GM21515 (cell line): Measurements from ENCODE around the gene JHY.

ENCODE experiments used
- ATAC-seq: cut with Tn5 transposase; IDR thresholded peaks from one replicate; pipeline ENCODE4 v1.9.1; 2021; ENCODE audit not compliant: unreplicated experiment

The JHY gene

DNA sequence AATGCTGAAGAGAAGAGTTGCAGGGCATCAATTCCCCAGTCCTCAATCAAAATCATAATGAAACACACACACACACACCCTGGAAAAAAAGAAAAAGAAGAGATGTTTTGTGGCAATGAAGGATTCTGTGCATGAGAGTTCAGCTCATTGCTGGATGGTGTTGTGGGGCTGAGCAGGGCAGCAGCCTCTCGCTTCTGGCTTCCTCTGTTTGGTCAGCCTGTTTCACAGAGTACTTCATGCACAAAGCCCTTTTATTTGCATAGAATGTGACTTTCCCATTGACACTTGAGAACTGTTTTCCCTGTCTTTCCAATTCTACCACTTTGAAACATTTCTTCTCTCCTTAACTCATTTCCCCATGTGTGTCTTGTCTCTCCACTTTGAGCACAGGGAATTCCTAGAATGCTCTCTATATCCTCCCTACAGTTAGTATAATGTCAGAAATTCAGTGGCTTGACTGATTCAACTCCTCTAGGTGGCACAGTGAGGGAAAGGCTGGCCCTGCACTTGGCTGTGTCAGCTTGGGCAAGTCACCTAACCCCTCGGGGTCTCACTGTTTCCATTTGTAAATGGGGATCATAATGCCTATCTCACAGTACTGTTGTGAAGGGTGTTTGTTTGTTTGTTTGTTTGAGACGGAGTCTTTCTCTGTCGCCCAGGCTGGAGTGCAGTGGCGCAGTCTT is 124.4 kb downstream of the JHY start:
- no peak for ATAC-seq
